Stimulated activated CD8-positive, alpha-beta memory T cell treated with anti-CD3 and anti-CD28 coated beads, Interleukin-15, amount 100 ng/mL, for 1 hour (primary cell): ENCODE measurements around the gene SFTPA2.
"Not testable (repeated sequence)": the region's sequence is repeated elsewhere in the genome, so short reads cannot be mapped to it uniquely, and the experiment has no call there.

ENCODE experiments used
- DNase-seq: peaks from one replicate; pipeline ENCODE4 v3.0.0-alpha.2; 2020; ENCODE audit warnings: low read depth

Gene SFTPA2

DNA sequence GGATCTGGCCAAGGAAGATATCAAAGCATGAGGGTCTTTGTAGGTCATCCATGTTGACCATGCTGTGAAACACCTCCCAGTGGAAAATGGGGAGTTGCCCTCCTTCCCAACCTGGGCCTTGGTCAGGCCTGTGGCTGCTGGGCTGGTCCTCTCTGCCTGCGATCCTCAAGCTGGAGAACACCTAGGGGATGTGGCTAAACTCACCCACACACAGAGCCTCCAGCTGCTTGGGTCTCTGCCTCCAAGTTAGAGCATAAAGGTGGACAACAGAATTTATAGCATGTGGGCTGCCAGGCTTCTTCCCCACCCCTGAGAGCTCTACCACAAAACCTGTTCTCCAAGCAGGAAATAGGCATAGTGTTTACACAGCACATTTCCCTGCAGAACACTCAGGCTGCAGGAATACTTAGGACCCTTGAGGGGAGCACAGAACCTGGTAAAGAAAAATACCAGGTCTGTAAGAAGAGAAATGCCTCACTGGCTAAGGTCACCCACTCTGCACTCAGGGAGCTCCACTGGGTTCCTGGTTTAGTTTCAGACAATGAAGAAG, at the start of gene SFTPA2:
TSS of gene SFTPA2 (minus strand) at position 248 of the 550 bp plus-strand sequence. CDS start 924 bp downstream, outside the sequence.
- DNase-seq = no peak

DNA sequence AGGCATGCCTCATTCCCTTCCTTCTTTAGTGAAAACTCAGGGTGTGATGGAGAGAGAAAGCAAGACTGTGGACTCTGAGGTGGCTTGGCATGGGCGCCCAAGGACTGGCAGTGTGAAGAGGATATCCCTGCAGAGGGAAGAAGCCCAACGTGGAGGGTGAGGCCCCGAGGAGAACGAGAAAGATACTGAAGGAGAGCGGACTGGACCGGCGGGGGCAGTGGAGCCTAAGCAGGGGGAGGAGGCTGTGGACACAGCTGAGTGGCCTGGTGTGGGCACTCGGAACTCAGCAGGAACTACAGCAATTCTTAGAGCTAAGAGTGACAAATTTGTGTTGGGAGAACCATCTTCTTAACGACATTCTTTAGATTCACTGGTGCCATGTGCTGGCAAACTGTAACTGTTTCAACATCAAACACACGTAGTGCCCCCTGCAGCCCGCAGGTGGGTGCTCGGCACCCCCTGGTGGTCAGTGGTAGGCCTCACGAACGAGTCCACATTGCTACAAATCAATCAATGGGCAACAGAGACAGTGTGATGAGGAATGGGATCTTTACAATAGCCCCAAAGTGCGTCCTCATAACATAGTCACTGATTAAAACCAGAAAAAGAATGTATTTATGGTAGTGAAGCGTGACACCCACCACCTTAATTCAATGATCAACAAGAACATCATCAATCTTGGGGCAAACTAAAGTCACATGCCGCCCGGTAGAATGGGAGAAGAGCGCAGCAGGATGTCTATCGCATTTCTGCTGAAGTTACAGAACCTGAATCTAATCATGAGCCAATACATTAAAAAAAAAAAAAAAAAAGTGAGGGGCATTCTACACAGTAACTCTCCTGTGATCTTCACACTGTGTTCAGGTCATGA, 48.5 kb upstream of the SFTPA2 start:
- DNase-seq = no peak

DNA sequence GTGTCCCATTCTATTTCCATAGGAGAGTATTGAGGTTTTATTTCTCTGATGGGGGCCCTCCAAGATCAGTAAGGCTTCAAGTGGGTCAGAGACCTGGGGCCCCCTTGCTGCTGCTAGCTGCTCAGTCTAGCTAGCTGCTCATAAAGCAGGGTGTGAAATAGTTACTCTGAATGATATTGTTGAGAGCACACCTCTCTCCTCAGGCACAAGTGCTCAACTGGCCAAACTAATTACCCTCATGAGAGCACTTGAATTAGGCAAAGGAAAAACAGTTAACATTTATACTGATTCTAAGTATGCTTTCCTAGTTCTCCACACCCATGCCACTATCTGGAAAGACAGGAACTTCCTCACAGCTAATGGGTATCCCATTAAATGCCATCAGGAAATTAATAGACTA, 45.1 kb upstream of the SFTPA2 start:
- DNase-seq = no peak

DNA sequence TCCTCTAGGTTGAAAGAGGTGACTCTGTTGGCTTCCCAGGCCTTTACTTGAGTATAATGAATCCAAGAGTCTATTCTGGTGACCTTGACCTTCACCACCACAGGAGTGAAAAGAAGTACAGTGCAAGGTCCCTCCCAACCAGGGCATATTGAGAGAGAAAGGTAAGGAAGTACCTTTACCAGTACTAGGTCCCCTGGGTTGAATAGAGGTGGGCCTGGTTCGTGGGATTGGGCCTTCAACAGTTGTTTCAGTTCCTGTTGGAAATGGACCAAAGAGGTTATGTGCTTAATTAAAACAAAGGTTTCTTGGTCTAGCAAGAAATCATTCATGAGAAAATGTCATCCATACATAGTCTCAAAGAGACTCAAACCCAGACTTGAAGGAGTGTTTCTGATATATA, 44.1 kb upstream of the SFTPA2 start:
- no peak for DNase-seq

DNA sequence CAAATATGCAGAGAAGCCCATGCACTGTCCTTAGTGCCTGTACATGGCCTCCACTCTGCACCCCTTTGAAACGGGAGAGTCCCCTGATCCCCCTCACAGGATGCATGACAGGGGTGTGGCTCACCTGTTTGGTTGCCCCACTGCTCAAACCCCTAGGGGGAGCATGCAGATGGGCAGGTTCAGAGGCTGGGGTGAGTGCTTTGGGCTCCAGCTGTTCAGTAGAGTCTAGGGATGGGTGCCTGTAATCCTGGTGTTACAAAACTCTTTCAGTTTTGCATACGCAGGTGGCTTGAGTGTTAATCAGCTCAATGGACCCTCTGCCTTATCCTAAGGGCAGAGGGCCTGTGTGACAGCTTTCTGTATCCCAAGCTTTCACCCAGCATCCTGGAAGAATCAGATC, 42.7 kb upstream of the SFTPA2 start:
- DNase-seq = no peak

DNA sequence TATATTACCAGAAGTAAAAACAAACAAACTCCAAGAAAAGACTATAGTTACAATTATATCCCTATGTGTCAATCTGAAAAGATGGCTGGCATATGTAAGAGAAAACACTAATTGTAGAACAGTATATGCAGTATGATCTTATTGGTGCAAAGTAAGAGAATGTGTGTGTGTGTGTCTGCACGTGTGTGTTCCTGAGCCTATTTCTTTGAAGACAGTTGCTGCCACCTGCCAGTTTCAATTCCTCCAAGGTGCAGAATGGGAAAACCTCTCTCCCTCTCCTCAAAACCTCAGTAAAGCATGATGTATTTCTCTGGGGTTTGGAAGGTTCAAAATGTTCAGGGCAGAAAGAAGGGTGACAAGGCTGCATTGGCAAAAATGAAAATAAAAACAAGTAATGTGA, 41.7 kb upstream of the SFTPA2 start:
- no peak for DNase-seq

DNA sequence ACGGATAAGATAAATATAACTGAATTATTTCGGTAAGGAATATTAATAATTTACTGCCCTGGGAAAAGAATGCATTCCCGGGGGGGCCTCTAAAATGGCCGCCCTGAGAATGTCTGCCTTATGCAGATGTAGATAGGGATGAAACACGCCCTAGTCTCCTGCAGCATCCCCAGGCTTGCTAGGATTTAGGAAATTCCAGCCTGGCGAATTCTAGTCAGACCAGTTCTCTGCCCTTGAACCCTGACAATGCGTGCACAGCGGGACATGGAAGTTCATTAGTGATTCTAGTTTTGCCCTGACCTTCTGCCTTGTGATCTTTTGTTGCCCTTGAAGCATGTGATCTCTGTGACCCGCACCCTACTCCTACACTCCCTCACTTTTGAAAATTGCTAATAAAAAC, 39.4 kb upstream of the SFTPA2 start:
- not testable (repeated sequence) for DNase-seq

DNA sequence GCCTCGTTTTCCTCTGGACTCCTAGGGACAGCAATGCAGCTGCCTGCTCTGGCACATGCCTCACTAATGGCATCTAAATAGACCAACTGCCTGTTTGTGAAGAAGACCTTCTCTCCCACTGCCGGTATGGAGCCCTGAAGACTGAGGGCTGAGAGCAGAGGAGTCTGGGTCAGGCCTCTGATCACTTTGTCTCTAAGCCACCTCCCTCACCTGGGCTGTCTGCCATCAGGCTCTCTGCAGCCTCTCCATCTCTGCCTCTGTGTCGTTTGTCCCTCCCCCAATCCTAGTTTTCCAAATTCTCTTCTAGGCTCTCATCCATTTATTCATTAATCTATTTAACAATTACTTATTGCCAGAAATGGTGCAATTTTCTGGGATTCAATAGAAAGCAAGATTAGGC, 35.3 kb upstream of the SFTPA2 start:
- no peak for DNase-seq

DNA sequence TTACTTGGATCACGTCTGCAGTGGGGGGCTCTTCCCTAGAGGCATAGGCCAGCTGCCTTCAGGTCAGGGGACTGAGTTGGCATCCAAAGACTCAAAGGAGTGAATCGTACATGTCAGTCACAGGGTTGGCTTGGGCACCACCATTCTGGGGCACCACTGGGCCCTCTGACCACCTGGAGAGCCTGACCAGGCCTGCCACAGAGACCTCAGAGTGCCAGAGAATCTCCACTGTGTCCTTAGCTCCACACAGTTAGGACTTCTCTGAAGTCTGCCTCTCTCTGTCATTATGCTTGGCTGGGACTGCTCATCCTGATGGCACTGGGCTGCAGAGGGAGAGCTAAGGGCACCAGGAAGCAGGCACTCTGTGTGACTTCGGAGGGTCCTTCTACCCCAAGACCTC, 34.4 kb upstream of the SFTPA2 start:
- DNase-seq = not testable (repeated sequence)

DNA sequence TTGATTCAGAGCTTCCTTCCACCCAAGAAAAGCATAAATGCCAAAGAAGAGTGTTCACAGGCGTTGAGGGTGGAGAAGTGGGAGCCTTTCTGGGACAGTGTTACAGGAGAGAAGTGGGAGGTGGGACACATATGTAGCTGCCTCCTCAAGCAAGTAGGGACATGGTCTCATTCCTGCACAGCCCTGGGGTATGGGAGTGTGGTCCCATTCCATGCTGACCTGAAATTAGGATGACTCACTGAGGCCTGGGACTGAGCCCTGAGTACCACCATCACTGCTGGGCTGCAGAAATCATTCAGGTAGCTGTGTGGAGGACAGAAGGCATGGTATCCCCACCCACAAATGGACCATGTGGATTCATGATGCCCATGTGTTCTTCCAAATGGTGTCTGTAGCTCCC, 33.2 kb upstream of the SFTPA2 start:
- no peak for DNase-seq

DNA sequence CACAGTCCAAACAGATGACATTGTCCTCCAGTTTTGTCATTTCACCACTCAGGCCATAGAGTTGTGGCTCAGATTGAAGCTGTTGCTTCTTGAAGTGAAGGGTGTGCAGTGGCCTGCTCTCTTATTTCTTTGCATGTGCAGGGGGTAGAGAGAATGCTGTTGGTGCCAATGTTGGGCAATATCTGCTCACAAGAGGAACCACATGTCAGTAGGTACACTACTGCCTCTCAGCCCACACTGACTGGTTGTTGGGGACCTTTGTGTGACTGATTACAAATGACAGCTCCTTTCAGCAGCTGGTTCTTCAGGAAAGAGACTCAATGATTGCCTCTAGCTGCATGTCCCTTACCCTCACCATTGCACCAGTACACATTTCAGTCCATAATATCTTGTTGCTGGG, 28.6 kb upstream of the SFTPA2 start:
- no peak for DNase-seq

DNA sequence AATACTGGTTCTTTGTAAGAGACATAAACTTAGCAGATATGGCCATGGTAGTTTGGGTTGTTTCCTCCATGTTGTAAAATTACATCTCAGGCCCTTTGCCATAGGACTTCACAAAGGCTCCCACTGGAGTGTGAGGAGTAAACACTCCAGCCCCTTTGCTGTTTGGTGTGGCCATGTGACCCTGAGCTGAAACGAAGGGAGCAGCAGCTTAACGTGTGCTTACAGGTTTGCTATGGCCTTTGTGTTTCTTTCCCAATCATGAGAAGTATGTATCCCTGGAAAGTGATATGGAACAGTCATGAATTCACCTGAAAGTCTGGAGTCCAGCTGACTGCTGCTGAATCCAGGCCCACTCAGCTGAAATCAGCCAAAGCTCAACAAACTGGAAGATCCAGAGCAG, 26.7 kb upstream of the SFTPA2 start:
- no peak for DNase-seq

DNA sequence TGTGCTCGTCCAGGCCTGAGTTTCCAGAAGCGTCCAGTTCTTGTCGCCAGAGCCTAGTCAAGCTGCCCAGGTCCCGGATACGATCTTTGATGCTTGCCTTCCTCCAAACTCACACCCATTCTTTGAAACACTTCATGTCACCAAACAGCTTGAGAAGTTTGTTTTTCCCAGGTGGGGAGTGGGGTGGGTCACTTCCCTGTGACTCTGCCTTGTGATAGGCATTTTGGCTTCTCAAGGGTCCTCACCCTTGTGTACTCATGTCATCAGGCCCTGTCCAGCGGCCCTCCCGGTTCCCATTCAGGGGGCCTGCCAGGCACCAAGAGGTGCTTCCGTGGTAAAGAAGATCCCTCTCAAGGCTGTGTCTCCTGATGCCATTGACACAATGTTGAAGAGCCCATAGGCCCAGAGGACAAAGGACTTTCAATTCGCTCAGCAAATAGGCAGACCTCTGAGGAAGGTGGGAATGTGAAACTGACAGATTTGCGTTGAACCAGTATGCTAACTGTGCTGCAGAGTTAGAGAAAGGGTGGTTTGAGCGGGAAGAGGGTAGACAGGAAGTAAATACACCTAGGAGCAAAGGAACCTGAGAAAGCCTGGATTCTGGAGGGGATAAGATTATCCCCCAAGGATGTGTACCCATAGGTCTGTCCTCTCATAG, 25.8 kb upstream of the SFTPA2 start:
- DNase-seq = no peak

DNA sequence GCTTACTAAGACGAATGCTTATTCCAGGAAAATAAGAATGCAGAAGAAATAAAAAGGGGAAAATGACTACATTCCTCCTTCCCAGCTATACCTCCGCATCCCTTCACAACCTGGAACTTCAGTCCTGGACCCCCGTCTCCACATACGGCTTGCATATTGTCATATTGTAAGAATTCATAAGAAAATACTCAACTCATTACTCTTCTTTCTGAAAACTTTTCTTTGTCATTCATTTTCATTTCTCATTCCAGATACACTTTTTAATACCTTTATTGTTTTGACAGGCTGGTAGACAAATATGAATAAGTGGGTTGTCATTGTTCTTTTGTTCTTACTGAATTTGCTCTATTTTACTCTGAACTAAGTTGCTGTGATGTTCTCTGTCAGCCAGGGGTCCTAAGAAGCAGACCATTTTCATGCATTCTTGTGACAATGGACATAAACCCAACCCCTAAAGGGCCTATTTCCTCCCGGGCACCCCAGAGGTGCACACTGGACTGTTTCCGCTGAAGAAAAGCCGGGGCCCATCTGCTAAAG, 23.3 kb upstream of the SFTPA2 start:
- DNase-seq = no peak

DNA sequence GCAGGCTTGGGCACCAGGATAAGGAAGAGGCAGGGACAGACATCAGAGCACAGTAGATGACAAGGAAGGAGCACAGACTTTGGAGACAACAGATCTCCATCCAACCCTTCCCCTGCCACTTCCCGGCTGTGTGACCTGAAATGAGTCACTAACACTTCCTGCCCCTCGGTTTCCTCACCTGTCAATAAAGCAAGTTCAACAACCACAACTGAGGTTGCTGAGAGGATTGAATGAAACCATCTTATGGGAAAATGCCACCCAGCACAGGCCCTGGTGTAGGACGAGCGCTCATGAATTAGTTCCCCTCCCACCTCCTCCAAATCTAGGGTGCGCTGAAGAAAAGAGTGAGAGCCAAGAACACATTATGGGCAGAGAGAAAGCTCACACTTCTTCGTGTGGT, 22.7 kb upstream of the SFTPA2 start:
- not testable (repeated sequence) for DNase-seq

DNA sequence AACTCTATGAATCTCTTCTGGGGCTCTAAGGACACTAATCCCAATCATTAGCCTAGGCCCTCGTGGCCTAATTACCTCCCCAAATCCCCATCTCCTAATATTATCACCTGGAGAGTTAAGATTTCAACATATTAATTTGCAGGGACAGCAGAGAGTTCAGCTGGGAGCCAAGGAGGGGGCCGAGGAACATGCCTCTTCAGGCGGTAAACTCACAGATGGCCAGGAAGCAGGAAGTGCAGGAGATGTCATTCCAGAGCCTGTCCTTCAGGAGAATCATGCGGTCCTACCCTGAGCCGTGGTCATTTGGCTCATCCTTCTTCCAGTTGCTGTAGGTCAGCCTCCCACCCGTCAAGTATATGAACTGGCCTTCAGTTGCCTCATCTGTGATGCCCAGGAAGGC, 21.9 kb upstream of the SFTPA2 start:
- no peak for DNase-seq

DNA sequence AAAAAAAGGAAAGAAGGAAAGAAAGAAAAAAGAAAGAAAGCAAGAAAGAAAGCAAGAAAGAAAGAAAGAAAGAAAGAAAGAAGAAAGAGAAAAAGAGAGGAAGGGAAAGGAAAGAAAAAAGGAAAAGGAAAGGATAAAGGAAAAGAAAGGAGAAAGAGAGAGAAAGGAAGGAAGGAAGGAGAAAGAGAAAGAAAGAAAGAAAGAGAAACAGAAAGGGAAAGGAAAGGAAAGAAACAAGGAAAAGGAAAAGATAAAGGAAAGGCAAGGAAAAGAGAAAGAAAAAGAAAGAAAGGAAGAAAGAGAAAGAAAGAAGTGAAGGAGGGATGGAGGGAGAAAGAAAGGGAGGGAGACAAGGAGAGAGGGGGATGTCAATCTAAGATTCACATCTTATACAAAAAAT, 20.8 kb upstream of the SFTPA2 start:
- DNase-seq = no peak

DNA sequence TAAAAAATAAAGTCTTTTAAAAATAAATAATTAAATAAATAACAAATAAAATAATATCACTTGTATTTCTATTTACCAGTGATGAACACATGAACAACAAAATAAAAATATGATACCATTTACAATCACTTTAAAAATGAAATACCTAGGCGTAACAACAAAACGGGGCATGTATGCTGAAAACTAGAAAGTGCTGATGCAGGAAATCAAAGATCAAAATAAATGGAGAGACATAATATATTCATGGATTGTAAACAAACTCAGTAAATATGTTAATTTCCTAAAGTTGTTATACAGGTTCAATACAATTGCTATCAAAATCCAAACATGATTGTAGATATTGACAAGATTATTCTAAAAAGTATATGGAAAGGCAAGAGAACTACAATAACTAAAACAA, 19.2 kb upstream of the SFTPA2 start:
- no peak for DNase-seq

DNA sequence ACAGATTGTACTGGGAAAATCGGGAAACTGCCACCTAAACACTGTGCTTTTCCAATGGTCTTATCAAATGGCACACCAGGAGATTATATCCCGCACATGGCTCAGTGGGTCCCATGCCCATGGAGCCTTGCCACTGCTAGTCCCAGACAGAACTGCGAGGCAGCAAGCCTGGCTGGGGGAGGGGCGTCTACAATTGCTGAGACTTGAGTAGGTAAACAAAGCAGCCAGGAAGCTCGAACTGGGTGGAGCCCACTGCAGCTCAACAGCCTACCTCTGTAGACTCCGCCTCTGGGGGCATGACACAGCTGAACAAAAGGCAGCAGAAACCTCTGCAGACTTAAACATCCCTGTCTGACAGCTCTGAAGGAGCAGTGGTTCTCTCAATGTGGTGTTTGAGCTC, 10.4 kb upstream of the SFTPA2 start:
- not testable (repeated sequence) for DNase-seq

DNA sequence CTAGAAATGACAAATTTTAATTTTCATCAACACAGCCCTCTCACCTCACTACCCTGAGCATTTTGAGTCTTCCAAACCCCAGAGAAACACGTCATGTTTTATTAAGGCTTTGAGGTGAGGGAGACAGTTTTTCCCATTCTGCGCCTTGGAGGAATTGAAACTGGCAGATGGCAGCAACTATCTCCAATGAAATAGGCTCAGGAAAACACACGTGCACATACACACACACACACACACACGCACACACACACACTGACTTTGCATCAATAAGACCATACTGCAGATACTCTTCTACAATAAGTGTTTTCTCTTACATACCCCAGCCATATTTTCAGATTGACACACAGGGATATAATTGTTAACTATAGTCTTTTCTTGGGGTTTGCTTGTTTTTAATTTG, 3.2 kb upstream of the SFTPA2 start:
- DNase-seq = no peak

DNA sequence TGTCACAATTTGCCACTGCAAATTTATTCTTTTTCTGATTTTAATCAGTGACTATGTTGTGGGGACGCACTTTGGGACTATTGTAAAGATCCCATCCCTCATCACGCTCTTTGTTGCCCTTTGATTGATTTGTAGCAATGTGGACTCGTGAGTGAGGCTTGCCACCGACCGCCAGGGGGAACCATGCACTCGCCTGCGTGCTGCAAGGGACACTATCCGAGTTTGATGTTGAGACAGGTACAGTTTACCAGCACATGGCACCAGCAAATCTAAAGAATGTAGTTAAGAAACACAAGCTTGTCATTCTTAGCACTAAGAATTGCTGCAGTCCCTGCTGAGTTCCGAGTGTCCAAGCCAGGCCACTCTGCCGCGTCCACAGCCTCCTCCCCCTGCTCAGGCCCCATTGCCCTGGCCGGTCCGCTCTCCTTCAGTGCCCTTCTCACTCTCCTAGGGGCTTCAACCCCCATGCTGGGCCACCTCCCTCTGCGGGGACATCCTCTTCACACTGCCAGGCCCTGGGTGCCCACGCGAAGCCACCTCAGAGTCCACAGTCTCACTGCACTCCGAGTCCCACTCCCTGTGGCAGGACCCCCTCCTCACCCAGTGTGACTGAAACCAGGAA, 2.0 kb upstream of the SFTPA2 start:
- DNase-seq = peak; percentile 10

DNA sequence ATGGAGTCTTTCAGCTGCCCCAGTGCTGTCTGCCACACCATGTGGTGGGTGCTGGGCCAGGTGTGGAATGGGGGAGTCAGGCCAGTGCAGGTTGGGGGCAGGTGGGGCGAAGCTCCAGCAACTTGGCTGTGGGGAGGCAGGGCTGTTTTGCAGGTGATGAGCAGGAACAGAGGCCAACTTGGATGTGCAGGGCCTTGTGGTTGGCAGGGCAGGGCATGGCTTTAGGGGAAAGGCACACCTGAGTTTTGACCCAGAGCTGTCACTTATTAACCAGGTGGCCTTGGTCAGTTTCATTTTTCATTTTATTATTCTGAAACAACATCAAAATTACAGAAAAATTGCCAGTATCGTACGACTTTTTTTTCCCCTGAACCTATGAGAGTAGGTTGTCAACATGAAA, 1.1 kb upstream of the SFTPA2 start:
- no peak for DNase-seq

DNA sequence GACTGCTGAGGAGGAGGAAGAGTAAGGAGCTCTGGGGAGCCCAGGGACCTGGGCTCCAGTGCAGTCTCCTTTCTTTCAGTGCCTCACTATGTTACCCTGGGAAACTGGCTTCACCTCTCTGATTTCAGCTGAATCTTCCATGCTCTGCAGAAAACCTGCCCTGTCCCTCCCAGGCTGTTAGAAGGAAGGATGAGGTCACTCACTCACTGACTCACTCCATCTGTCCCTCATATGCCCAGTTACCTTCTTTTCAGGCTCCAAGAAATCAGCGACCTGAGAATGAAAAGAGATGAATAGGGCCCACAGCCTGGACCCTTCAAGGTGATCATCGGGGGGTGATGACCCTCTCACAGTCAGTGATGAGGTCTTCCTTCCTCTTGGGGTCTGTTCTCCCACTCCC, 481 bp downstream of the SFTPA2 start:
- no peak for DNase-seq
